Loucy (cell line): Measurements from ENCODE around the gene RFX6.

Experiments
- CTCF ChIP-seq: fragments of 200-600 bp; sonication (generic); conservative IDR thresholded peaks from 2 replicates; pipeline ENCODE4 v1.5.1; 2014; ENCODE audit warnings: mild to moderate bottlenecking, antibody characterized with exemption, low read length
- EZH2phosphoT487 ChIP-seq: fragments of 200-600 bp; IDR thresholded peaks from 2 replicates; pipeline ENCODE4 v1.6.1; 2018; ENCODE audit warnings: antibody characterized with exemption, mild to moderate bottlenecking, moderate library complexity, borderline replicate concordance

- TF ChIP-seq CTCF (no peak), EZH2phosphoT487 (no peak)
Measured at GRCh38 chr6:116931456-116931855, 54.4 kb downstream of the RFX6 start.
